Dedifferentiated amniotic fluid mesenchymal stem cell (primary cell): ENCODE measurements around the gene ATG4B.

Experiments used
- DNase-seq: peaks from one replicate; pipeline ENCODE4 v3.0.0-alpha.2; 2016; ENCODE audit errors: extremely low spot score

Gene ATG4B

GRCh38 chr2:241666627-241667400, 29.3 kb downstream of the ATG4B start:
- DNase-seq, result no peak

DNA sequence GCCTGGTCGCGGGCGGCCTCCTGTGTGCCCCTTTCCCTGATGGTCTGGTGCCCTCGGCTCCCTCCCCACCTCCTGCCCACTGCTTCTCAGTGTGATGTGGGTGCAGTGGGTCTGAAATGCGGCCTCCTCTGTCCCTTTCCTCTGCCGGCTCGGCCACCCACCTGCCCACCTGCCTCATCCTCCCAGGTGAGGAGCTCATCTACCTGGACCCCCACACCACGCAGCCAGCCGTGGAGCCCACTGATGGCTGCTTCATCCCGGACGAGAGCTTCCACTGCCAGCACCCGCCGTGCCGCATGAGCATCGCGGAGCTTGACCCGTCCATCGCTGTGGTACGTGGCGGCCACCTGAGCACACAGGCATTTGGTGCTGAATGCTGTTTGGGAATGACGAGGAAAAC, 30.9 kb downstream of the ATG4B start:
- no peak for DNase-seq

DNA sequence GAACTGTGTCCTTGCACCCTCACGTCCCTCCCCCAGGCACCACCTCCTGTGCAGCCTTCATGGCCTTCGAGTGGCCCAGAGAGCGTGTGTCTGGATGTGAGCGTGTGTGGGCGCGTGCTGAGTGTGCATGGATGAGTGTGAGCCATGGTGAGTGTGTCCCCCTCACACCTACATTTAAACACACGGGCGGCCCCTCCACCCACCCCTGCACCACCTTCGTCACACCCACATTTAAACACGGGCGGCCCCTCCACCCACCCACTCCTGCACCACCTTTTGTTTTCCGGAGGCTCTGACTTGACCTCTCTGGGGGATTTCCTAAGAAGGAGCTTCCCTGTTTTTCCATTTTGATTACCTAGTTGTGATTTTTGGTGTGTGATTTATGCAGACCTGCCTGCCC, 31.3 kb downstream of the ATG4B start:
- DNase-seq, result no peak

GRCh38 chr2:241670333-241671110, 33.0 kb downstream of the ATG4B start:
- DNase-seq, result no peak

DNA sequence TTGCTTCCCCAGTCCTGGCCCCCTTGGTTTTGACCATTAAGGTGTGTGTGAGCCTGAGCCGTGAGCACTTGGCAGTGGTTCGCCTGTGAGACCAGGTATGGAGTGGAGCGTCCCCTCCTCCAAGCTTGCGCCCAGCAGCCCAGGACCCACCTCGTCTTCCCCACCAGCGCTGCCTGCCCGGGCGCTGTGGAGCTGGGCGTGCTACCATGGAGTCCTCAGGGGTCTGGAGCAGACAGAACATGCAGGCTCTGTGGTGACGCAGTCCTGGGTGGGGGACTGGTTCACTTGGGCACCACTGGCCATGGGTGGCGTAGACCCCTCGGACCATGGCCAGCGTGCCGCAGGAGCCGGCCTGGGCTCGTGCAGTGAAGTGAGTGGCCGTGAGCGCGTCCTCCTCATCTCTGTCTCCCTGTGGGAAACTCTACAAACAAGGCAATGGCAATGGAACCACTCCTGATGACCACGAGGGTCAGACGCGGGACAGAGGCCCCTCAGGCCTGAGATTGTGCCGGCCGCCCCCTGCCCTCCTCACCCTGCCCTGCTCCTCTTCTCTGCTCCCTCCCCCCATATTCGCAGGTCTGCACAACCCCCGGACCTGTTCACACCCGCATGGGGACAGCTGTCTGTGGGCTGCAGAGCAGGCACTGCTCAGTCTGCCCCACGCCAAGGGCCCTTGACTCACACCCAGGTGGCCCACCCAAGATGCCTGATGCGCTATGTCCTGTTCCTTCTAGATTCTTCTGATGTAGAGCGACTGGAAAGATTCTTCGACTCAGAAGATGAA, 34.2 kb downstream of the ATG4B start:
- DNase-seq, result no peak

- DNase-seq, result no peak
Measured at GRCh38 chr2:241672243-241673188, 35.0 kb downstream of the ATG4B start.

DNA sequence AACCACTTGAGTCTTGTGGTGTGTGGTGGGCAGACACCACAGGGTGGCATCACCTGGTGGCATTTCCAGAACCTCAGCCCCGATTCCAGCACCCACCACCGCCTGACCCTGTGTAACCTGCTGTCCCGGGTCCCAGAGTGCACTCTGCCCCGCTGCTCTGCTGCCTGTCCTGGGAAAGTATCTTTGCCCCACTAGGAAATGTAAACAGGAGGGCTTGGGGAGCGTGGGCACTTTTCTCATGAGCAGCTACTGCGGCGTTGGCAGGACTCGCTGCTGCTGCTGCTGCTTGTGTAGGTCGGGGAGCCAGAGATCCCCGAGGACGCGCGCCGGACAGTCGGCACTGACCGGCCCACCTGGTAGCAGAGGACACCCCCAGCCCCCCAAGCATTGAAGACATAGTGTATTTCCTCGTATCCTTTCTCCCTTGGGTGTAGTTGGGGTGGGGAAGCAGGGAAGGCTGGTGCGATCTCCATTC, 35.7 kb downstream of the ATG4B start:
- no peak for DNase-seq

GRCh38 chr2:241673797-241674725, 36.6 kb downstream of the ATG4B start:
- no peak for DNase-seq

- DNase-seq, result no peak
Measured at GRCh38 chr2:241675885-241676284, 38.4 kb downstream of the ATG4B start.

DNA sequence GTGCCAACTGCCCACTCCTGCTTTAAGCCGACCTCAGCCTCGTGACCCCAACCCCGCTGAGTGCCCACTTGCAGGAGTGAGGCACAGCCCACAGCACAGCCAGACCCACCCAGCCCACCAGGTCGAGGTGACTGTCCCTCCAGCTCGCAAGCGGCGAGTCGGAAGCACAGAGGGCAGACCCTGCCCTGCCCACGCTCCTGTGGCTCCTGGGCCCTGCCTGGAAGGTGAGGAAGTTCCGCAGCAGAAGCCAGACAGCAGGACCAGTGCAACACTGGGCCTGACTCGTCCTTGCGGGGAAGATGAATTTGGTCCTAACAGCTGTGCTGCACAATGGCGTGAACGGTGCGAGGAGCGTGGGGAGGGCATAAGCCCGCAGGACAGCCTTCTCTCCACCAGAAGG, 39.2 kb downstream of the ATG4B start:
- no peak for DNase-seq

- DNase-seq, result no peak
Measured at GRCh38 chr2:241677392-241677791, 39.9 kb downstream of the ATG4B start.

GRCh38 chr2:241678307-241678706, 40.8 kb downstream of the ATG4B start:
- DNase-seq, result no peak

GRCh38 chr2:241678784-241679540, 41.5 kb downstream of the ATG4B start:
- DNase-seq, result no peak

- DNase-seq, result no peak
Measured at GRCh38 chr2:241680044-241680443, 42.6 kb downstream of the ATG4B start.

GRCh38 chr2:241680827-241681599, 43.5 kb downstream of the ATG4B start:
- peak; percentile 90 for DNase-seq

DNA sequence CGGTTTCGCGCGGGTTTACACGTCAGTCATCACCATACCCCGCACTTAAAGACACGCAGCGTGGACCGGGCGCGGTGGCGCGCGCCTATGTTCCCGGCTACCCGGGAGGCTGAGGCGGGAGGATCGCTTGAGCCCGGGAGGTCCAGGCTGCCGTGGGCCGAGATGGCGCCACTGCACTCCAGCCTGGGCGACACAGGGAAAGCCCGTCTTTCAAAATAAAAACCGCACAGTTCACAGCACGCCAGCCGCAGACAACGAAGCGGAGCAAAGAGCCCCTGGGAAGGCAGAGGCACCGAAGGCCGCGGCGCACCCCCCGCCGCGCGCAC, 48.8 kb downstream of the ATG4B start:
- no peak for DNase-seq

- DNase-seq, result peak; percentile 94
Measured at GRCh38 chr2:241686650-241687425, 49.3 kb downstream of the ATG4B start, which contains the start of gene DTYMK. TSS of gene DTYMK (minus strand) at chr2:241686815. CDS start at chr2:241686783, 32 bp downstream.

GRCh38 chr2:241689306-241689705, 51.8 kb downstream of the ATG4B start:
- DNase-seq, result no peak
